WI38 (cell line): ENCODE data around the gene MSMO1.

Experiments used
- H3K4me3 ChIP-seq: 2 replicates; pipeline ENCODE4 v1.5.1; 2011; ENCODE audit warnings: low read depth, mild to moderate bottlenecking, control low read depth, low read length
- CTCF ChIP-seq: IDR thresholded peaks from 2 replicates; pipeline ENCODE4 v1.5.1; 2012; ENCODE audit warnings: low read depth, mild to moderate bottlenecking, control low read depth, low read length

MSMO1 gene

GRCh38 chr4:165361810-165362209 lies 34.3 kb downstream of the MSMO1 start:
- no peak for TF ChIP-seq CTCF

GRCh38 chr4:165364452-165365080 lies 37.1 kb downstream of the MSMO1 start:
- no peak for TF ChIP-seq CTCF
- H3K4me3 ChIP-seq, result no peak overlapping the region

More at GRCh38 chr4:165361810-165362209, 34.3 kb downstream of the MSMO1 start:
- H3K4me3 ChIP-seq, result no peak overlapping the region

GRCh38 chr4:165367040-165367439 lies 39.6 kb downstream of the MSMO1 start:
- no peak overlapping the region for H3K4me3 ChIP-seq
- TF ChIP-seq CTCF, result no peak

- no peak overlapping the region for H3K4me3 ChIP-seq
- no peak for TF ChIP-seq CTCF
Observed at GRCh38 chr4:165368114-165368513, 40.6 kb downstream of the MSMO1 start.

GRCh38 chr4:165368567-165368966 lies 41.1 kb downstream of the MSMO1 start:
- TF ChIP-seq CTCF, result no peak
- no peak overlapping the region for H3K4me3 ChIP-seq

- no peak for TF ChIP-seq CTCF
- no peak overlapping the region for H3K4me3 ChIP-seq
Observed at GRCh38 chr4:165369522-165369921, 42.1 kb downstream of the MSMO1 start.

- H3K4me3 ChIP-seq, result no peak overlapping the region
- no peak for TF ChIP-seq CTCF
Observed at GRCh38 chr4:165370530-165370929, 43.1 kb downstream of the MSMO1 start.
